Neural progenitor cell (in vitro differentiated cells): Measurements from ENCODE around the gene ANXA6.

Experiments
- CTCF ChIP-seq: fragments of 200-600 bp; sonication (generic); IDR thresholded peaks from 2 replicates; pipeline ENCODE4 v1.5.1; 2017; ENCODE audit warnings: antibody characterized with exemption, mild to moderate bottlenecking
- EZH2 ChIP-seq: fragments of 200-600 bp; sonication (generic); IDR thresholded peaks from 2 replicates; pipeline ENCODE4 v1.6.1; 2017; ENCODE audit warnings: antibody characterized with exemption, mild to moderate bottlenecking, moderate library complexity

- no peak for TF ChIP-seq CTCF
- TF ChIP-seq EZH2, result no peak
Observed at GRCh38 chr5:151180291-151180690, 22.7 kb upstream of the ANXA6 start.
